IgD-negative memory B cell (primary cell): ENCODE measurements around the gene CABP1. TPM values are rescaled to one million over a fixed set of nuclear protein-coding genes. Genes with fewer than 3 reads are reported as not detected.
A peak's percentile ranks its signal among the peaks of the same experiment; 100 is the strongest.

Experiments
- H3K27ac Mint-ChIP-seq, 3 donors: one replicate each; pipeline ENCODE4 v1.8.0; 2020 to 2022; ENCODE audit warnings: mild to moderate bottlenecking in 3 of 3, mixed read lengths in 3 of 3, moderate library complexity in 1 of 3
- H3K27me3 Mint-ChIP-seq: one replicate; pipeline ENCODE4 v1.8.0; 2021; ENCODE audit warnings: mixed read lengths
- H3K36me3 Mint-ChIP-seq: one replicate; pipeline ENCODE4 v1.8.0; 2020; ENCODE audit warnings: mild to moderate bottlenecking, mixed read lengths
- H3K4me1 Mint-ChIP-seq, 3 donors: one replicate each; pipeline ENCODE4 v1.8.0; 2020 to 2022; ENCODE audit warnings: mixed read lengths in 3 of 3, mild to moderate bottlenecking in 1 of 3
- H3K4me3 Mint-ChIP-seq, 4 donors: one replicate each; pipeline ENCODE4 v1.8.0; 2020 to 2022; ENCODE audit warnings: mild to moderate bottlenecking in 4 of 4, mixed read lengths in 4 of 4, moderate library complexity in 3 of 4
- H3K9me3 Mint-ChIP-seq, 3 donors: one replicate each; pipeline ENCODE4 v1.8.0; 2020 to 2021; ENCODE audit warnings: mixed read lengths in 3 of 3, mild to moderate bottlenecking in 1 of 3
- polyA plus RNA-seq: library from polyadenylated mRNA; unstranded; fragments of 300-500 nt; fragmentation: Illumina TruSeq; gene quantifications from one replicate; pipeline ENCODE4 v1.2.3, GENCODE V29; 2021

CABP1 gene
- polyA plus RNA-seq, 1 donor from 2014 or later, result not detected

- no peak overlapping the region for H3K4me3 Mint-ChIP-seq
- H3K9me3 Mint-ChIP-seq, result peaks cover 0 to 3% (median 0%) of the 10 kb centered on the region in 3 donors
- H3K4me1 Mint-ChIP-seq, result peaks cover 0 to 1% (median 0%) of the 10 kb centered on the region in 3 donors
- no peaks in the 10 kb centered on the region for H3K36me3 Mint-ChIP-seq
- no peak overlapping the region for H3K27ac Mint-ChIP-seq
- peaks cover 11% of the 10 kb centered on the region for H3K27me3 Mint-ChIP-seq
These were observed 21.3 kb upstream of the CABP1 start for GRCh38 chr12:120618954-120619615.

- H3K4me3 Mint-ChIP-seq, result no peak overlapping the region
- no peaks in the 10 kb centered on the region for H3K36me3 Mint-ChIP-seq
- peaks cover 0 to 1% (median 0%) of the 10 kb centered on the region in 3 donors for H3K4me1 Mint-ChIP-seq
- no peak overlapping the region for H3K27ac Mint-ChIP-seq
- peaks cover 0 to 3% (median 0%) of the 10 kb centered on the region in 3 donors for H3K9me3 Mint-ChIP-seq
- peaks cover 13% of the 10 kb centered on the region for H3K27me3 Mint-ChIP-seq
These were observed 19.8 kb upstream of the CABP1 start for GRCh38 chr12:120620624-120621023.

GRCh38 chr12:120625557-120626419 lies 14.6 kb upstream of the CABP1 start:
- H3K4me3 Mint-ChIP-seq, result peak overlapping the region in 1 of 4 donors; percentile 76
- no peaks in the 10 kb centered on the region for H3K9me3 Mint-ChIP-seq
- H3K27me3 Mint-ChIP-seq, result peaks cover 7% of the 10 kb centered on the region
- H3K4me1 Mint-ChIP-seq, result no peaks in the 10 kb centered on the region
- no peaks in the 10 kb centered on the region for H3K36me3 Mint-ChIP-seq
- H3K27ac Mint-ChIP-seq, result no peak overlapping the region

GRCh38 chr12:120628919-120629318 lies 11.5 kb upstream of the CABP1 start:
- Mint-ChIP-seq H3K9me3 (no peaks in the 10 kb centered on the region), H3K27me3 (peaks cover 2% of the 10 kb centered on the region), H3K4me1 (no peaks in the 10 kb centered on the region), H3K36me3 (no peaks in the 10 kb centered on the region), H3K4me3 (no peak overlapping the region), H3K27ac (peak overlapping the region in 1 of 3 donors; percentile 59)

- Mint-ChIP-seq H3K27me3 (peaks cover 1% of the 10 kb centered on the region), H3K9me3 (no peaks in the 10 kb centered on the region), H3K4me1 (no peaks in the 10 kb centered on the region), H3K4me3 (no peak overlapping the region), H3K27ac (no peak overlapping the region), H3K36me3 (no peaks in the 10 kb centered on the region)
These were observed 10.1 kb upstream of the CABP1 start for GRCh38 chr12:120630104-120630892.

GRCh38 chr12:120631097-120631496 lies 9.3 kb upstream of the CABP1 start:
- Mint-ChIP-seq H3K36me3 (no peaks in the 10 kb centered on the region), H3K27ac (no peak overlapping the region), H3K27me3 (peaks cover 1% of the 10 kb centered on the region), H3K4me1 (no peaks in the 10 kb centered on the region), H3K9me3 (no peaks in the 10 kb centered on the region), H3K4me3 (no peak overlapping the region)

- Mint-ChIP-seq H3K4me3 (peak overlapping the region; percentile 41 to 90 (median 77)), H3K27me3 (peaks cover 46% of the 10 kb centered on the region), H3K4me1 (peaks cover 4 to 9% (median 5%) of the 10 kb centered on the region in 3 donors), H3K9me3 (no peaks in the 10 kb centered on the region), H3K36me3 (peaks cover 3% of the 10 kb centered on the region), H3K27ac (no peak overlapping the region)
These were observed 721 bp downstream of the CABP1 start for GRCh38 chr12:120640861-120641833.

GRCh38 chr12:120642121-120642520 lies 1.7 kb downstream of the CABP1 start:
- Mint-ChIP-seq H3K27ac (no peak overlapping the region), H3K4me3 (peak overlapping the region; percentile 44 to 82 (median 75)), H3K36me3 (no peaks in the 10 kb centered on the region), H3K9me3 (no peaks in the 10 kb centered on the region), H3K27me3 (peaks cover 50% of the 10 kb centered on the region), H3K4me1 (peaks cover 7 to 10% (median 8%) of the 10 kb centered on the region in 3 donors)

GRCh38 chr12:120642826-120643225 lies 2.4 kb downstream of the CABP1 start:
- peak overlapping the region in 3 of 4 donors; percentile 13 to 70 (median 37) for H3K4me3 Mint-ChIP-seq
- peaks cover 7 to 11% (median 10%) of the 10 kb centered on the region in 3 donors for H3K4me1 Mint-ChIP-seq
- peaks cover 45% of the 10 kb centered on the region for H3K27me3 Mint-ChIP-seq
- H3K36me3 Mint-ChIP-seq, result no peaks in the 10 kb centered on the region
- no peaks in the 10 kb centered on the region for H3K9me3 Mint-ChIP-seq
- no peak overlapping the region for H3K27ac Mint-ChIP-seq

- Mint-ChIP-seq H3K4me1 (peaks cover 13 to 16% (median 15%) of the 10 kb centered on the region in 3 donors), H3K4me3 (no peak overlapping the region), H3K9me3 (no peaks in the 10 kb centered on the region), H3K27ac (no peak overlapping the region), H3K27me3 (peaks cover 45% of the 10 kb centered on the region), H3K36me3 (no peaks in the 10 kb centered on the region)
These were observed 3.1 kb downstream of the CABP1 start for GRCh38 chr12:120643574-120643973.

- Mint-ChIP-seq H3K27me3 (peaks cover 61% of the 10 kb centered on the region), H3K27ac (no peak overlapping the region), H3K9me3 (peaks cover 0 to 1% (median 0%) of the 10 kb centered on the region in 3 donors), H3K4me3 (no peak overlapping the region), H3K4me1 (peaks cover 12 to 22% (median 19%) of the 10 kb centered on the region in 3 donors), H3K36me3 (no peaks in the 10 kb centered on the region)
These were observed 5.6 kb downstream of the CABP1 start for GRCh38 chr12:120646044-120646443.

GRCh38 chr12:120647375-120647755 lies 6.9 kb downstream of the CABP1 start:
- H3K36me3 Mint-ChIP-seq, result peaks cover 2% of the 10 kb centered on the region
- H3K4me1 Mint-ChIP-seq, result peaks cover 12 to 19% (median 19%) of the 10 kb centered on the region in 3 donors
- peaks cover 0 to 1% (median 0%) of the 10 kb centered on the region in 3 donors for H3K9me3 Mint-ChIP-seq
- H3K27me3 Mint-ChIP-seq, result peaks cover 55% of the 10 kb centered on the region
- no peak overlapping the region for H3K4me3 Mint-ChIP-seq
- no peak overlapping the region for H3K27ac Mint-ChIP-seq

GRCh38 chr12:120649442-120650232 lies 9.2 kb downstream of the CABP1 start:
- Mint-ChIP-seq H3K4me3 (peak overlapping the region in 2 of 4 donors; percentile 74 to 89), H3K27me3 (peaks cover 52% of the 10 kb centered on the region)

More at GRCh38 chr12:120649442-120650232, 9.2 kb downstream of the CABP1 start:
- peaks cover 12 to 19% (median 19%) of the 10 kb centered on the region in 3 donors for H3K4me1 Mint-ChIP-seq
- peaks cover 0 to 1% (median 0%) of the 10 kb centered on the region in 3 donors for H3K9me3 Mint-ChIP-seq
- peaks cover 2% of the 10 kb centered on the region for H3K36me3 Mint-ChIP-seq
- H3K27ac Mint-ChIP-seq, result peak overlapping the region in 1 of 3 donors; percentile 47
